ENCODE measurements around the gene EIF1. TPM values are rescaled to one million over a fixed set of nuclear protein-coding genes. Genes with fewer than 3 reads are reported as not detected.

Gene EIF1
- polyA plus RNA-seq, 2 of the 4 experiments (the other 2 are of a cell fraction) = 834 to 873 TPM

DNA sequence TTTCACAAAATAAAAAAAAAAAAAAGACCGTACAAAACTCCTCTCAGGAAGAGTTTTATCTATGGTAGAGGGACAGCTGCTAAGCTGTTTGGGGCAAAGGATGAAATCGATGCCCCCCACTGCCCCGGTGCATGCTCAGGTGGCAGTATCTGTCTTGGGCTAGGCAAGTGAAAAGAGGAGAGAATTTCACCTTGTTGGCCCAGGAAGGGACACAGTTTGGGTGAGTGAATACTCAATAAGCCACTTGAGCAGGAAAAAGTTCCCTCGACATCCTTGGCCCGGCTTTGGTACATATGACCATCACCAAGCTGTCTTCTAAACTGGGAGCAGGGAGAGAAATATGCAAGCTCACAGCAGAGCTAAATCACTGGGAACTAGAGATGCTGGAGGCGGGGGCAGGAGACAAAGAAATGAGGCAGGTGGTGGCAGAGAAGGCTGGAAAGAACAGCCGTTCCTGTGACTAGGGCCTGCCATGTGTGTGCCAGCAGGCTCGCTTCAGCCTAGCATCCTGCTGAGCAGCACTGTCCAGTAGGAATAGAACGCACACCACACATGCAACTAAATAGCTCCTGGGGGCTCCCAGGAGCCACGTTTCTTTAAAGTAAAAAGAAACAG lies 8.2 kb upstream of the EIF1 start:
- ChIA-PET CTCF (interaction anchor here (0.6 to 18.1 kb wide), 7 partner anchors 9 to 1148 kb away, joined by 3 to 329 read pairs (median 5); partner anchors contain the start of gene EIF1), POLR2A (interaction anchor here (0.6 to 6.4 kb wide), 2 partner anchors 8 to 9 kb away, joined by 3 to 258 read pairs; partner anchors contain the start of gene EIF1)
- Histone ChIP-seq H3K4me2 (no peak overlapping the region), H3K27ac (peak overlapping the region in 1 of 2 experiments; percentile 83; a peak in 2 of 6 replicates), H3K9me3 (no peaks in the 10 kb centered on the region), H3K4me3 (no peak overlapping the region), H3K4me1 (peaks cover 40% of the 10 kb centered on the region)
- TF ChIP-seq, protein P1, sequence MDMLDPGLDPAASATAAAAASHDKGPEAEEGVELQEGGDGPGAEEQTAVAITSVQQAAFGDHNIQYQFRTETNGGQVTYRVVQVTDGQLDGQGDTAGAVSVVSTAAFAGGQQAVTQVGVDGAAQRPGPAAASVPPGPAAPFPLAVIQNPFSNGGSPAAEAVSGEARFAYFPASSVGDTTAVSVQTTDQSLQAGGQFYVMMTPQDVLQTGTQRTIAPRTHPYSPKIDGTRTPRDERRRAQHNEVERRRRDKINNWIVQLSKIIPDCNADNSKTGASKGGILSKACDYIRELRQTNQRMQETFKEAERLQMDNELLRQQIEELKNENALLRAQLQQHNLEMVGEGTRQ (IDR thresholded peaks at IDR 0.05) = no peak
- TF ChIP-seq MAFK (IDR thresholded peaks at IDR 0.05; ENCODE audit: partially characterized antibody) (no peak), MAX (IDR thresholded peaks at IDR 0.05) (no peak), FOSL2 (IDR thresholded peaks at IDR 0.05) (no peak), FOSL2 (CRISPR knock-in tag; IDR thresholded peaks at IDR 0.05) (no peak), KDM1A (IDR thresholded peaks at IDR 0.05; ENCODE audit: low read depth) (no peak), FOSB (CRISPR knock-in tag; IDR thresholded peaks at IDR 0.05) (no peak), MYC (IDR thresholded peaks at IDR 0.05; ENCODE audit: borderline replicate concordance, low read length) (no peak), ZC3H11A (IDR thresholded peaks at IDR 0.05) (no peak), BCL3 (IDR thresholded peaks at IDR 0.05) (no peak)
- FAIRE-seq (no peak), ATAC-seq (no peak), DNase-seq (ENCODE audit: low read depth in 1 of 2, low spot score in 1 of 2) (no peak)
- 78% methylated on average over 10 of the region's 10 CpGs for WGBS (ENCODE audit: missing lambda C conversion rate)

- ATAC-seq (no peak), FAIRE-seq (no peak)
- 94% methylated on average over 3 of the region's 3 CpGs for WGBS (ENCODE audit: missing lambda C conversion rate)
Measured at GRCh38 chr17:41681776-41682175, 6.9 kb upstream of the EIF1 start.

GRCh38 chr17:41682631-41683030 lies 6.1 kb upstream of the EIF1 start:
- CTCF ChIA-PET = interaction anchor here (4.7 to 18.1 kb wide), 2 partner anchors 13 to 16 kb away, joined by 38 to 329 read pairs; no protein-coding TSS in a partner anchor
- POLR2A ChIA-PET = no interaction called here
- H3K9me3 ChIP-seq = no peaks in the 10 kb centered on the region
- H3K27ac ChIP-seq = peak overlapping the region in 1 of 2 experiments; percentile 10; a peak in 1 of 6 replicates
- 79% methylated on average over 5 of the region's 5 CpGs for WGBS (ENCODE audit: missing lambda C conversion rate)
- no peak overlapping the region for H3K4me2 ChIP-seq
- H3K4me1 ChIP-seq = peaks cover 22% of the 10 kb centered on the region
- FAIRE-seq = no peak
- no peak for DNase-seq (ENCODE audit: low read depth in 1 of 2, low spot score in 1 of 2)
- H3K4me3 ChIP-seq = no peak overlapping the region
- no peak for ATAC-seq
- no peak for TF ChIP-seq REST (IDR thresholded peaks at IDR 0.05)
- no peak for TF ChIP-seq RCOR1 (IDR thresholded peaks at IDR 0.05; ENCODE audit: low read depth, low read length)
- no peak for TF ChIP-seq RARB (CRISPR knock-in tag; IDR thresholded peaks at IDR 0.05)
- no peak for TF ChIP-seq BCL3 (IDR thresholded peaks at IDR 0.05)
- no peak for TF ChIP-seq EHF (CRISPR knock-in tag; IDR thresholded peaks at IDR 0.05)
- TF ChIP-seq MAX (IDR thresholded peaks at IDR 0.05) = no peak
- TF ChIP-seq ZC3H11A (IDR thresholded peaks at IDR 0.05) = no peak

More at GRCh38 chr17:41681776-41682175, 6.9 kb upstream of the EIF1 start:
- Histone ChIP-seq H3K4me3 (no peak overlapping the region), H3K9me3 (no peaks in the 10 kb centered on the region), H3K27ac (no peak overlapping the region; a peak in 1 of 6 replicates), H3K4me2 (no peak overlapping the region), H3K4me1 (peaks cover 27% of the 10 kb centered on the region)
- CTCF ChIA-PET = interaction anchor here (0.6 to 18.1 kb wide), 5 partner anchors 8 to 1380 kb away, joined by 3 to 329 read pairs (median 38); partner anchors contain the start of gene EIF1
- TF ChIP-seq FOSL2 (IDR thresholded peaks at IDR 0.05) (no peak), FOSL2 (CRISPR knock-in tag; IDR thresholded peaks at IDR 0.05) (no peak), EHMT2 (IDR thresholded peaks at IDR 0.05; ENCODE audit: low read depth) (no peak), ZSCAN20 (CRISPR knock-in tag; IDR thresholded peaks at IDR 0.05) (no peak), CBX2 (IDR thresholded peaks at IDR 0.05; ENCODE audit: borderline replicate concordance, low read depth) (no peak), HDAC2 (IDR thresholded peaks at IDR 0.05) (no peak), ESRRA (IDR thresholded peaks at IDR 0.05; ENCODE audit: borderline replicate concordance, low read length) (no peak), ZFP36 (IDR thresholded peaks at IDR 0.05; ENCODE audit: borderline replicate concordance, partially characterized antibody) (no peak), JUNB (IDR thresholded peaks at IDR 0.05) (no peak), NPAS2 (CRISPR knock-in tag; IDR thresholded peaks at IDR 0.05; ENCODE audit: borderline replicate concordance) (no peak), SMC3 (IDR thresholded peaks at IDR 0.05) (no peak), TP53 (CRISPR knock-in tag; IDR thresholded peaks at IDR 0.05) (no peak), EP300 (IDR thresholded peaks at IDR 0.05) (no peak), GATA3 (IDR thresholded peaks at IDR 0.05; ENCODE audit: borderline replicate concordance) (no peak), NFE2L2 (conservative IDR thresholded peaks at IDR 0.05; ENCODE audit: low read length) (no peak), POLR2AphosphoS2 (conservative IDR thresholded peaks at IDR 0.05; ENCODE audit: low read length) (no peak), RARB (CRISPR knock-in tag; IDR thresholded peaks at IDR 0.05) (no peak), HES2 (IDR thresholded peaks at IDR 0.05) (no peak), CBX8 (IDR thresholded peaks at IDR 0.05) (no peak)
- TF ChIP-seq, protein P2, sequence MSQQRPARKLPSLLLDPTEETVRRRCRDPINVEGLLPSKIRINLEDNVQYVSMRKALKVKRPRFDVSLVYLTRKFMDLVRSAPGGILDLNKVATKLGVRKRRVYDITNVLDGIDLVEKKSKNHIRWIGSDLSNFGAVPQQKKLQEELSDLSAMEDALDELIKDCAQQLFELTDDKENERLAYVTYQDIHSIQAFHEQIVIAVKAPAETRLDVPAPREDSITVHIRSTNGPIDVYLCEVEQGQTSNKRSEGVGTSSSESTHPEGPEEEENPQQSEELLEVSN (IDR thresholded peaks at IDR 0.05; ENCODE audit: borderline replicate concordance, low read depth) = no peak
- POLR2A ChIA-PET = interaction anchor here (6.4 kb wide), 1 partner anchor 8 kb away, joined by 258 read pairs; the partner anchor contains the start of gene EIF1
- DNase-seq (ENCODE audit: low read depth in 1 of 2, low spot score in 1 of 2) = no peak
